Medulla oblongata (tissue), 1 donor: ENCODE data around the gene CTAG2.
"Not testable (repeated sequence)": the region's sequence is repeated elsewhere in the genome, so short reads cannot be mapped to it uniquely, and the experiment has no call there.

ENCODE experiments used
- DNase-seq: peaks from one replicate; pipeline ENCODE4 v3.0.0-alpha.2; 2015; ENCODE audit errors: extremely low spot score

Gene CTAG2

DNA sequence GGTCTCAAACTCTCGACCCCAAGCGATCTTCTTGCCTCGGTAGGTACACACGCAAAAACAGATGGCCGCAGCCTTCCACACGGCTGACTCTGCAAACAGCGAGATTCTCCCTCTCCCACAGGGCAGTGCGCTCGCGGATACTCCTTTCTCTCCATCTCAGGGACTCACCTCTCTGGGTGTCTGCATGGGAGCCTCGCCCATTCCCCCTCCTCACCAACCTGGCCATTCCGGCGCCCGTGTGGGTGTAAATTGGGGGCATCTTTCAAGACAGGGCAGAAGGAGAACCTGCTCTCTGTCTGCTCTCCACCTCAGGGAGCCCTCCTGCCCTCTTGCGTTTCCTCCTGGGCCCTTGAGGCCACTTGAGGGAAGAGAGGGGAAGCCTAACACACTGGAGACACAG lies 4.4 kb downstream of the CTAG2 start:
- DNase-seq: no peak

DNA sequence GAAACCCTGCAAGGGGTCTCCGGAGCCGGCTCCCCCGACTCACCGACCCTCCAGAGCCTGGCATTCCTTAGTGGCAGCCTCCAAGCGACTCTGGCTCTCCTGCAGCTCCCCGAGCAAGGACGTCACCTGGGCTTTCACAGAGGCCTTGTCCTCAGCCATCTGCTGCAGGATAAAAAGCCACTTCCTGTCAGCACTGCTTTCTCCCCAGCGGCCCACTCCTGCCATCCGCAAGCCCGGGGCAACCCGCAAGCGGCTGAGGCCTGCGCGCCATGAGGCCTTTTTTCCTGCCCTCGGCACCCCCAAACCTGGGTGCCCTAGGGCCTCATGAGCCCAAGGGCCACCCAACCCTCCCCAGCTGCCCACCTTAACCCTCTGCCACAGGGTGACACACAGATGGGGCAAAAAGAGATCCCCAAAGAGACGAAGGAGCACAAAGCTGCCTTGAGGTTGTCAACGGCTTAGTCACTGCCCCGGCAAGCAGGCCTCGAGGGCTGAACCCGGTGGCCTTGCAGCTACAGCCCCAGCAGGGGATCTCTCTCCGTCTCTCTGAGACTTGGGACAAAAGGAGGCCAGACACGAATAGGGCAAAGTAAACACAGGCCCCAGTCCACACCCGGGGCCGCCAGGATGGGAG lies 7.5 kb downstream of the CTAG2 start:
- DNase-seq: not testable (repeated sequence)

- not testable (repeated sequence) for DNase-seq
These were observed 9.7 kb downstream of the CTAG2 start for GRCh38 chrX:154643708-154644107.

DNA sequence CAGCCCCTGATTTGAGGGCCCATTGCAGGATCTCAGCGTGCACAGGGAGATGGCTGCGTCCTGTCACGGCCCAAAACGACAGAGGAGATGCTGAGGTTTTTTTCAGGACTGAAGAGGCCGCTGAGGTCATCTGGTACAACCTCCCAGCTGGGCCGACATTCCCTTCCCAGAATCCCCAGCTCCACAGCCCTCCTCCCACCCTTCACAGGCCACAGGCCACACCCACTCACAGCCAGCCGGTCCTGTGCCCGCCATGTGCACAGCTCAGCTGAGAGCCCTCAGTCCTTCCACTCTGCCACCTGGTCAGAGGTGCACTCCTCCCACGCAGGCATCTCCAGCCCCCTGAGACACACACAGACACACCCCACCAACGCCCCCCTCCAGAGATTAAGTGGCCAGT lies 11.6 kb downstream of the CTAG2 start:
- not testable (repeated sequence) for DNase-seq

DNA sequence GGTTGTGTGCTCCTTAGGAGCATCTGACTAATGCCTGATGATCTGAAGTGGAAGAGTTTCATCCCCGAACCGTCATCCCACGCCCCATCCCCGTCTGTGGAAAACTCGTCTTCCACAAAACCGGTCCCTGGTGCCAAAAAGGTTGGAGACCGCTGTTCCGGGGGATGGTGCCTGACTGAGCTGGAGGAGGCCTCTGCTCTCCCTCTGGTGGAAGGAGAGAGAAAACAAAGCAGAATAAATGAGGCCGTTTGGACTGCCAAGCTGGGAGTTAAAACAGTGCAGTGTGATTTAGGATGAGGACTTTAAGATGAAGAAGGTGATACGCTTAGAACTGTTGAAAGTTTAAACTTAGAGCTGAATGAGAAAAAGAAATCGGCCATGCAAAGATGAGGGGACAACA lies 19.7 kb downstream of the CTAG2 start:
- DNase-seq: not testable (repeated sequence)

GRCh38 chrX:154630949-154631348 lies 22.4 kb downstream of the CTAG2 start:
- DNase-seq: not testable (repeated sequence)

DNA sequence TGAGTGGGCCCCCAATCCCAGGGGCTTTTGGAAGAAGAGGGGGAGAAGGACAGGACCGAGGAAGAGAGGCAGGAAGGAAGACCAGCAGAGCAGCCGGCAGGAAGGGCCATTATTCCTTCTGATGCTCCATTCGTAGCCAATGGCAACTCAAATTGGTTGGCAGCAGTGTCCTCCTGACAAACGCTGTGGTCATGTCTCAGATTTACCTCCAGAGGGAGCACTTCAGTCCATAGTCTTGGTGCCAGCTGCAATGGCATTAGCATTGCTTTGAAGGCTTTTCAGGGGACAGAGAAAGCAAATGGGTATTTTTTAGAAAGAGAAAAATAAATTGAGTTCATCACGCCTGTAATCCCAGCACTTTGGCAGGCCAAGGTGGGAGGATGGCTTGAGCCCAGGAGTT lies 24.4 kb downstream of the CTAG2 start:
- not testable (repeated sequence) for DNase-seq

DNA sequence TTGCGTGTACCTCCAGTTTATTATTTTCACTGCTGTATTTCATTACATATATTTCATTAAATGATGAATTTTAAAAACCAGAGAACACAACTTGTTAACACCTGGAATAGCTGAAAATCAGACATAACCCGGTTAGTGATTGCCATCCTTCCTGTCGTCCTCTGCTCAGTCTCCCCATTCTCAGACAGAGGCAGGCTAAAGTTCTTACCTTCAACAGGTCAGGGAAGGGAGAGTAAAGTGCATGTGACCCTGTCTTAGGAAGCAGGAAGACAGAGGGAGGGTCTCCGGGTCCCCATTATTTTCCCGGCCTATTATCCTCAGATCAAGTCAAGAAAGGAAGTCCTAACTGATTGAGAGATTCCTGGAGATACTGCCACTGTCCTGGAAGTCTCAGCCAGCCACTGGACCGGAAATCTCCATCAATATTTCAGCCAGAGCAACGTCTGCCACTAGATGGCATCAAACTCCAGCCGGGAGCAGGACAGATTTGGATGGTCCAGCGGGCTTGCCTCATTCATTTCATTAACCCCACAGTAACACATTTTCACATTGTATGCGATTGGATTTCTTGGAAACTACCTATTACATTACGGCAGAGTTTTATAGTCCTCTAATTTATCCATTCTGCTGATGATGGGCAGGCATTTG lies 32.5 kb downstream of the CTAG2 start:
- DNase-seq: not testable (repeated sequence)

DNA sequence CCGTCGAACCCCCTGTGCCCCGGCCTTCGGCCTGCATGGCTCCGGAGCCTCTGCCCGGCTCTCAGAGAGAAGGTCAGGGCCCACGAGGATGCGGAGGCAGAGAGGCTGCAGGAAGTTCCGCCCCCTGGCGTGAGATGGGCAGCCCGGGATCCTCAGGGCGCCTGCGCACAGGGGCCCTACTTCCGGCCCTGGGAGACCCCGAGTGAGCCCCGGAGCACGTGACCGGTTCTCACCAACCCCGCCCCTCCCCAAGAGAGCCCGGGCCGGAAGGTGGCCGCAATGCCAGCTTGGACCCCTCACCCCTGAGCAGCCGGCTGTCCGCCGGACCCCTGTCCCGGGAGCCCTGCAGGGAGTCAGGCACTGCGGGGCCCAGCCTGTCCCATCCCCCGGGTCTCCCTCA lies 34.2 kb downstream of the CTAG2 start, which contains the start of gene CTAG1B:
TSS of gene CTAG1B (minus strand) at position 101 of the 400 bp plus-strand sequence. CDS start at position 37, 64 bp downstream.
- DNase-seq: not testable (repeated sequence)

GRCh38 chrX:154613586-154613985 lies 39.8 kb downstream of the CTAG2 start:
- not testable (repeated sequence) for DNase-seq

GRCh38 chrX:154611146-154611545 lies 42.2 kb downstream of the CTAG2 start:
- not testable (repeated sequence) for DNase-seq

DNA sequence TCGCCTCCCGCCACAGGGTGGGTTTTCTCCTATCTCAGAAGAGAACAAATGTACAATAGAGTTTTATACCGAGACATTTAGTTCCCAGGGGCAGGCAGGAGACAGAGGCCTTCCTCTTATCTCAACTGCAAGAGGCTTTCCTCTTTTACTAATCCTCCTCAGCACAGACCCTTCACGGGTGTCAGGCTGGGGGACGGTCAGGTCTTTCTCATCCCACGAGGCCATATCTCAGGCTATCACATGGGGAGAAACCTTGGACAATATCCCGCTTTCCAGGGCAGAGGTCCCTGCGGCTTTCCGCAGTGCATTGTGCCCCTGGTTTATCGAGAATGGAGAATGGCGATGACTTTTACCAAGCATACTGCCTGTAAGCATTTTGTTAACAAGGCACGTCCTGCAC lies 44.6 kb downstream of the CTAG2 start:
- not testable (repeated sequence) for DNase-seq

GRCh38 chrX:154607976-154608375 lies 45.4 kb downstream of the CTAG2 start:
- not testable (repeated sequence) for DNase-seq

- no peak for DNase-seq
These were observed 46.0 kb downstream of the CTAG2 start for GRCh38 chrX:154607370-154607769.

- DNase-seq: no peak
These were observed 47.8 kb downstream of the CTAG2 start for GRCh38 chrX:154605566-154605965.

DNA sequence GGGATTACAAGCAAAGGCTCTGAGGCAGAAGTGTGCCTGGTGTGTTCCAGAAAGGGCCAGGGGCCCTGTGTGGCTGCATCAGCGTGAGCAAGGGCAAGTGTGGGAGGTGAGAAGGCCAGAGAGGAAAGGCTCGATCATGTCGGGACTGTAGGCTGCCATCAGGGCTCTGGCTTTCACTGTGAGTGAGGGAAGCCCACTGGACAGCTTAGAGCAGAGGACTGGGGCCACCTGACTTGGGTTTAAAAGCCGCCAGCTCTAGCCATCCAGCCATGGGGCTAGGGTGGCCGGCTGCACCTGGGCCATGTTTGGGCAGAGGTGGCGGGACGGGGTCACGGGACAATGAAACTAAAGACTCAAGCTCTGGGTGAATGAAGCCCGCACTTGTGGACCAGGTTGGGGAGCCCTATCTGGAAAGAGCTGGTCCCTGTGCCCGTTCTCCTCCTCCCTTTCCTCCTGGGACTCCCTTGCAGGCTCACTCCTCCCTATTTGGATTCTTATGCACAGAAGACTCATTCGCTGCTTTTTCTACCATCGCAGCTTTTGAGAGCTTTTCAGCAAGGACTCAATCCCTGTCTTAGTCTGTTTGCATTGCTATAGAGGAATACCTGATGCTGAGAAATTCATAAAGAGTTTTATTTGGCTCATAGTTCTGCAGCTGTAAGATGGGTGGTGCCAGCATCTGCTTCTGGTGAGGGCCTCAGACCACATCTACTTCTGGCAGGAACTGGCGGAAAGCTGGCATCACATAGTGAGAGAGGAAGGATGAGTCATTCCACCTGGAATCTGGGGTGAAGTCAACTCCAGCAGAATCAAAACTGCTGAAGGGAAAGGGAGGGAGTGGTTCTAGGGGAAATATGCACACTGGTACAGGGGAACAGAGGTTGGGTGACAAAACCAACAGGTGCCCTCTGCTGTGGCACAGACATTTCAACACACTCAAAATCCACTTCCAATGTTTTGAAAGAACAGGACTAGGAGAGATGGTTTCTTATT lies 49.6 kb downstream of the CTAG2 start:
- no peak for DNase-seq

GRCh38 chrX:154602766-154603437 lies 50.5 kb downstream of the CTAG2 start:
- no peak for DNase-seq

GRCh38 chrX:154602226-154602625 lies 51.2 kb downstream of the CTAG2 start:
- DNase-seq: no peak
